Caki2 (cell line): ENCODE results near the gene KIF16B. TPM values are rescaled to one million over a fixed set of nuclear protein-coding genes. Genes with fewer than 3 reads are reported as not detected.

ENCODE experiments used
- DNase-seq: peaks from one replicate; pipeline ENCODE4 v3.0.0-alpha.2; 2015; ENCODE audit warnings: low read depth
- in situ Hi-C: cut with HindIII; loops from 2 replicates; pipeline ENCODE4 v1.10.0; 2016; ENCODE audit warnings: low sequenced_read_pairs, low pct_unique_long_range_greater_than_20kb, mixed read lengths
- total RNA-seq: library from RNA; depleted of rRNA; stranded (reverse); fragments of >200 nt; shearing (Covaris generic); gene quantifications from 2 replicates; pipeline ENCODE4 v1.2.3, GENCODE V29; 2014; ENCODE audit warnings: low replicate concordance

KIF16B gene
- total RNA-seq, 1 experiment from 2014 or later = 10.6 TPM

- in situ Hi-C loops = no loop called here
- no peak for DNase-seq
Measured at GRCh38 chr20:16397086-16397485, 176.2 kb downstream of the KIF16B start.

DNA sequence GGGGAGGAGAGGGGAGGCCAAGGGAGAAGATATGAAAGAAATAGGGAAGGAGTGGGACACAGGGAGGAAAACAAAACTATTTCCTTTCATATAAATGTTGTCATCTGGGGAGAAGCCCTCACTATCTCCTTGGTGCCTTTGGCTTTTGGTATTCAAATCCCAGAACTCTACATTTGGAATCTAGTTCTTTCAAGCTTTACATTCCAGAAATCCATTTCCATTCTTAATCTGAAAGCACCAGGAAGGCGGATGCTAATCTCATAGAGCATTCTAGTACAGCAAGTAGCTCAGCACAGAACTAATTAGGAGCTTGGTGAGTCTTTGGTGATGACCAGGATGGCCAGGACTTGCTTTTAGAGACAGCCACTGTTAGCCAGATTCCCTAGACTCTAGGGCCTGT lies 177.9 kb downstream of the KIF16B start:
- no peak for DNase-seq
- in situ Hi-C loops = no loop called here

DNA sequence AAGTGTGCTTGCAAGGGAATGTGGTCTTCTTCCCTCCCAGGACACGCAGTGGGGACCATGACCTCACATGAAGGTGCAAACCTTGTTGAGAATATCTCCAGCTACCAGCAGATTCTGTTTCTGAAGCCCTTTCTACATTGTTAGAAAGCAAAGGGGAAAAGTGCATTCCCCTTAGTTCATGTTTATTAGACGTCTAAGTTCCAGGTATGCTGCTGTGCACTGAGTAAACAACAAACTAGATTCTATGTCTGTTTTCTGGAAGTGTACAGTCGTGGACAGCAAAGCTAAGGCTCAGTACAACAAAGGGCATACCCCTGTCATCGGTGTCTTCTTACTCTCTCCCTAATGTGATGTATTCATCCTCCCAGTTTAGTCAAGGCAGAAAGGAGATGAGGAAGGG lies 178.5 kb downstream of the KIF16B start:
- in situ Hi-C loops = no loop called here

GRCh38 chr20:16393836-16394235 lies 179.4 kb downstream of the KIF16B start:
- DNase-seq = peak; percentile 40
- in situ Hi-C loops = no loop called here

More for the DNA sequence above, 178.5 kb downstream of the KIF16B start:
- no peak for DNase-seq

GRCh38 chr20:16393297-16393696 lies 180.0 kb downstream of the KIF16B start:
- in situ Hi-C loops = no loop called here
- no peak for DNase-seq

DNA sequence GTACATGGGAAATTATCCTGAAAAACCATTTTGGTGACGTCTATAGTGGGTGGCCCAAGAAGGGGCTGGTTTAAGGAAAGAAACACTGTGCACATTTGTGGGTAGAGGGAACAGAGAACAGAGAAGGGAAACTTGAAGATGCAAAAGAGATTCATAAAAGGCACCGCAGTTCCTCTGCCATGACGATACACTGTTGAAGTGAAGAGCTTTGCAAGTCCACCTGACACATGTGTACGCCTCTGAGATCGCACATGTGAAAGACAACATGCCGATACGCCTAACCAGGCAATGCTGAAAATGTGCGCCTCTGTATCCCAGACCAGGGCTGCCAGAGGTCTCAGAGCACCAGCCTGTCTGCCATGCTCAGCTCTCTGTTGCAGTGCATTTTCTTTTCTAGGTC lies 180.9 kb downstream of the KIF16B start:
- in situ Hi-C loops = no loop called here
- no peak for DNase-seq

GRCh38 chr20:16390991-16391390 lies 182.3 kb downstream of the KIF16B start:
- DNase-seq = no peak
- in situ Hi-C loops = no loop called here

DNA sequence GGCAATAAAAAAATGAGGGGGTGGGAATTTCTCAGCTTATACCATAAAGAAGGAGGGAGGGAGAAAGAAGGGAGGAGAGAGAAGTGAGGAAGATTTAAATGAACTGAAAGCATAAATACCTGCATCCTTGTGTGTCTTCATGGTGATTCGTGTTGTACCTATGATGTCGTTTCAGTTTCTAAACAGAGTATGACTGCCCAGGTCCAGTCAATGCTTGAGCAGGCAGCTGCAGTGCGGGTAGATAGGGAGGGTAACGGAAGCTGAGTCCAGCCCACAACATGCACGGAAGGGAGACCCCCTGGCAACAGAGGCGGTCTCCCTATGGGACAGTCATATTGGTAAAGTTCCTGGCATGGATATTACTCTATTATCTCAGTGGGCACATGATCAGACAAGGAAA lies 184.5 kb downstream of the KIF16B start:
- DNase-seq = no peak
- in situ Hi-C loops = no loop called here

DNA sequence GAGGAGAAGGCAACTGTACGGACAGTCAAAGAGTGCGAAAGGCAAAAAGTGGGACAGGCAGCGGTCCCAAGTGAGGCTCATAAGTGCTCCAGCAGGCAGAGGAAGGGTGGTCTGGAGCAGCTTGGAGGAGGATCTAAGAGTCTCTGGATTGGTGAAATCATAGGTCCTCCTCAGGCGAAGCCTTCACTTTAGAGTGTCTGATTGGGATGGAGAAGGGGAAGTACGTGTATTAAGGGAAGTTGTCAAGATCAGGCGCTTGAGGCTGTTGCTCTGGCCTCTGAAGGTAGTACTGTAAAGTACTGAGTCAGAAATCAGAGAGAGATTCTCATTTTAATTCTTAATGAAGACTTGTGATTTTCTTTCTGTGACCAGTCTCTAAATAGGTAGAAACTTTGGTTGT lies 185.6 kb downstream of the KIF16B start:
- no peak for DNase-seq
- in situ Hi-C loops = no loop called here

DNA sequence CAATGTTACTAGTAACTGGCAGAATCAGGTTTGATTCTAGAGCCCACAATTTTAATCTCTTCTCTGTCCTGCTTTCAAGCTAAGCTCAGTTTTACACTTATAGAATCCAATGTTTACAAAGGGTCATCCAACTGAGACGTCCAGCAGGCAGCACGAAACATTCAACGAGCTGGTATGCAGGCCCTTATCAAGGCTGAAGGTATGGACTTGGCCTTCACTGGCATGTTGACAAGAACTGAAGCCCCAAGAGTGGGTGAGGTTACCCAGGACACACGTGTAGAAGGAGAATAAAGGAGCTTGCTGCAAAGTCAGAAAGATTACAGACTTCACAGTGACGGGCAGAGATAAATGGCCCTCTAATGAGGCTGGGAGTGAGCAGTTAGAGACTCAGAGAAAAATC lies 187.4 kb downstream of the KIF16B start:
- peak; percentile 57 for DNase-seq
- in situ Hi-C loops = no loop called here

GRCh38 chr20:16385462-16385861 lies 187.8 kb downstream of the KIF16B start:
- DNase-seq = peak; percentile 65
- in situ Hi-C loops = no loop called here

DNA sequence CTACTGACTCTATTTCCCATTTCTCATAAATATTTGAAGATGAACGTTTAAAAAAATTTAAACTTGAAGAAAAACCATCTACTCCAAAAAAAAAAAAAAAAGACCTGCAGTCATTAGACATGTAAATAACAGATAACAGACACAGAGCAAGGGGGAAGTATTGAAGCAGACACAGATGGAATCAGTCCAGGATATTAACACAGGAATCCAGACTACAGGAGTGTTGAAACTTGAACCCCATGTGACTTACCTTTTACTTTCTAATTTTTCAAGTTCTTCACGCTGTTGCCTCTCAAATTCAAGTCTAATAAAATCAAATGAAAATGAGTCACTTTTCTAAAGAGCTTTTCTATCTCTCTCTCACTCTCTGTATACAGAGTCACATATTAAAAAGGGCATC lies 191.8 kb downstream of the KIF16B start:
- in situ Hi-C loops = no loop called here
- no peak for DNase-seq

DNA sequence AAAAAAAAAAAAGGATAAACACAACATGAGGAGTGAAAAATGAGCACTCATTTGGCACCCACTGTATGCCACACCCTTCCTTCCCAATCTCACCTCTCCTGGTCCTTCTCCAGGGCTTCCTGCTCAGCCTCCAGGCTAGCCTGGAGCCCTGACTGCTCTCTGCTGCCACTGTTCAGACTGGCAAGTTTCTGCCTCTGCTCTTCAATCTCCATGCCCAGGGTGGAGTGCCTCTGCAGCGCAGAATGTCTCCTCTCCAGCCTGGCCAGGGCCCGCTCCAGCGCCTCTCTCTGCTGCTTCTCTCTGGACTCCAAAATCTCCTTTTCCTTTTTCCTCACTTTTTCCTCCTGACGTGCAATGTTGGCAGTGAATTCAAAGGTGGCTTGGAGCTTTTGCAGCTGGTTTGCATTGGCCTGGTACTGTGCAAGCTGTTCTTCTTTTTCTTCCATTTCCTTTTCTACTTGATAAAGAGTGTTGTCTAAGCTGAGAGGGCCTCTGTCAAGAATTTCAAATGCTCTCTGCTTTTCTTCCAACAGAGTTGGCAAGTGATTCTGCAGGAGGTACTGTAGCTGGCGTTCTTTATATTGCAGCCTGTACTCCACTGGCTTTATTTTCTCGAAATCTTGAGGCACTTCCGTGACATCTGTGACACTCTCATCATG lies 194.4 kb downstream of the KIF16B start:
- in situ Hi-C loops = no loop called here
- no peak for DNase-seq

- no peak for DNase-seq
- in situ Hi-C loops = no loop called here
Measured at GRCh38 chr20:16378122-16378521, 195.1 kb downstream of the KIF16B start.

DNA sequence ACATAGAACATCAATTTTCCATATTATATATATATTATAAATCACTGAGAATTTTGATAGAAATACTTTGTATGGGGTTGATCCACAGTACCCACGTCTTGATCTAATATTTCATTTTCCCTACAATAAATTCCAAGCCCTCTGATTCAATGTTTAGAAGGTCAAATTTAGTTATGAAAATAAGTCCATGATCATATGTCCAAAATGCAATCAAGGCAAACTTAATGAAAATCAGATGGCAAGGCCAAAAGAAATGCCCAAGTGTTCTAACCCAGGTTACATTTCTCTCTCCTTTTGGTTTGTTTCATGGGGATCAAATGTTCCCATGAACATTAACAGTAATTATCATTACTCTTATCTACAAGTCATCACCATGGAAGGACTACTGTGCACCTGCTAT lies 203.8 kb downstream of the KIF16B start:
- in situ Hi-C loops = no loop called here

DNA sequence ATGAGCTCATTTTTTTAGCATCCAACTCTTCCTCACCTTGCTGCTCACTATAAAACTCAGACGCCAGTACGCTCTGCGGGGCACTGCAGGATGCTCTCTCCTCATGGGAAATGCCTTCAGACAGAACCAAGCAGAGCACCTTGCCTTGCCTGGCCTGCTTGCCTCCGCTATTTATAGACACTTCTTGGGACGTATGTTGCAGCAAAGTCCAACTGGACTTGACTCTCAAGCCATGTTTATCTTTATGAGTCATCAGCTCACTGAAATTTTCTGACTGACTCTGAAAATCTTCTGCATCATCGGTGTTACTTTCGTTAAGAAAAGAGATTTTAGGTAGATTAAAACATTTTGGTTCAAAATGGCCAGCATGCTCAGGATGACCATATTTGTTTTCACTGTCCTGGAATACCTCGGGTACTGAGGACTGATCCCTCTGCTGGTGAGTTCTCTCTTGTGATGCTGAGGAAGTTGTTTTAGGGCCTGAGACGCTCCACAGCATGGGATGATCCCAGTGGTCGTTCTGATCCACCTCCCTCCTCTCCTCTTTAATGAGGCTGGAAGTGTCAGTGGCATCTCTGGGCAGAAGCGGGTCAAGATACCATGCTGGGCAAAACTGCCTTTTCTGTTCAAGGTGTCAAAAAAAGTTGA lies 204.5 kb downstream of the KIF16B start:
- DNase-seq = peak; percentile 43
- in situ Hi-C loops = no loop called here

More for the DNA sequence above, 203.8 kb downstream of the KIF16B start:
- DNase-seq = no peak

DNA sequence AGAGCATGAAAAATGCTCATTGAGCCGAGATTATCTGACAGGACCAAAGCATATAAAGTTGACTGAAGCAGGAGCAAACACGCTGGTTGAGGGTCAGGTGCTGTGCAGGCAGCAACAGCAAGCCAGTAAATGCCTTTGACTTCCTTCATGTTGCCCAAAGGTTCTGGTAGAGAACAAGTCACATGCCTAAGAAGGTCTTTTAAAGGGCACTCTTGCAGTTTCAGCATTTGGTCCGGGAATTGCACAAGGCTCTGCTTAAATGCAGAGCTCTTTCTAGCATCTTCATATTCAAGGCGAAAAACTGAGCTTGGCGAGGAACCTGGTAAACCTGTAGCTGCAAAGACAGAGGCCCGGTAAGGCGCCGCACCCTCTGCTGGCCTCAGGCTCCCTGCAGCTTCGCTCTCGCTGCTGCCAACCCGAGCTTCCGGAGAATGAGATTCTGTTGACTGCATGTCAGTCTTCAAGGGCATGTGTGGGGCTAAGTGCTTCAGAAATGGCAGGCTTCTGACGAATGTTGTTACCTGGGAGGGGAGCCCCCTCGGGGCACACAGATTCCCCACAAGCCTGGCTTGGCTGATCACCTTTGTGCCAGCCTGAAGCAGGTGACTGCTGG lies 205.2 kb downstream of the KIF16B start:
- in situ Hi-C loops = no loop called here
- no peak for DNase-seq

DNA sequence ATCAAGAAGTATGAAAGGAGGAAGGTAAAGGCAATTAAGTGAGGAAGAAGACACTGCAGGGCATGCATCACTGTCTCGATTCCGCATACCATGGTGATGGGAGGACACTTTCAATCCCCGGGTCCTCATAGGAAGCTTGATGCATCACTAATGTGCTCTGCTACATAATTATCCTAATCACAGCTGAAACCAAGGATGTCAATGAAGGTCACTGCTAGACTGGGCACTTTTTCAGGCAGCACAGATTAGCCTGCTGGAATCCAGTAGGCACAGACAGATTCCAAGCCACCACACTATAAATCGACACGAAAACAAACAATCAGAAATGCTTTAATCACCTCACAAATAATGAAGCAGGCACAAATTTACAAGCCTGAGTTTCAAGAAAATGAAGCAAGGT lies 206.7 kb downstream of the KIF16B start:
- no peak for DNase-seq
- in situ Hi-C loops = no loop called here

DNA sequence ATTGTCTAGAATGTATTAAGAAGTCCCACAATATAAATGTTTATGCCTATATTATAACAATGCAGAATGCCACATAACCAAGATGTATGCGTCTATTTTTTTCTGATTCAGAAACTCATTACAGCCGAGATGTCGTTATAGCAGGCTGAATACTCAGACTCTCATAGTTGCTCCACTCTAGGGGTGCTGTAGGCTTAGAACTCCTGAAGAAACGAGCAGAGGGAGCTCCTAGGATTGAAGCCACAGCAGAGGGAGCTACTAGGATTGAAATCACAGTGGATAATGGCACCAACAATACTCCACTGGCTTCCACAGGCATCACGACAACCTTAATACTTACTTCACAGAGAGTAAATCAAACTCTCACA lies 208.9 kb downstream of the KIF16B start:
- in situ Hi-C loops = no loop called here
- DNase-seq = no peak
